ENCODE measurements around the gene AGPS. TPM values are rescaled to one million over a fixed set of nuclear protein-coding genes. Genes with fewer than 3 reads are reported as not detected.
"Not testable (repeated sequence)": the region's sequence is repeated elsewhere in the genome, so short reads cannot be mapped to it uniquely, and the experiment has no call there.

AGPS gene
- total RNA-seq, 1 donor from 2014 or later = 67.1 TPM

DNA sequence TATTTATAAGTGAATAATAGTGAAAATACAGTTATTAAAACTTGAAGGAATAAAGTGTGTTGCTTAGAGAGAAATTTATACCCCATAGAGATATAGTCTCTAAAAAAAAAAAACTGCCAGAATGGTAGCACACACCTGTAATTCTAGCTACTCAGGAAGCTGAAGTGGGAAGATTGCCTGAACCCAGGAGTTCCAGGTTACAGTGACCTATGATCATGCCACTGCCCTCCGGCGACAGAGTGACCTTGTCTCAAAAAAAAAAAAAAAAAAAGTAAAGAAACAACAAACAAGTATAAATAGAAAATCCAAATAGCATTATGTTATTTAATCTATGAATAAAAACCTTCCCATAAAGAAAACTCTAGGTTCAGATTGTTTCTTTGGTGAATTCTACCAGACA is 7.4 kb upstream of the AGPS start:
- intact Hi-C loops (cut with micrococcal nuclease) = no loop called here

DNA sequence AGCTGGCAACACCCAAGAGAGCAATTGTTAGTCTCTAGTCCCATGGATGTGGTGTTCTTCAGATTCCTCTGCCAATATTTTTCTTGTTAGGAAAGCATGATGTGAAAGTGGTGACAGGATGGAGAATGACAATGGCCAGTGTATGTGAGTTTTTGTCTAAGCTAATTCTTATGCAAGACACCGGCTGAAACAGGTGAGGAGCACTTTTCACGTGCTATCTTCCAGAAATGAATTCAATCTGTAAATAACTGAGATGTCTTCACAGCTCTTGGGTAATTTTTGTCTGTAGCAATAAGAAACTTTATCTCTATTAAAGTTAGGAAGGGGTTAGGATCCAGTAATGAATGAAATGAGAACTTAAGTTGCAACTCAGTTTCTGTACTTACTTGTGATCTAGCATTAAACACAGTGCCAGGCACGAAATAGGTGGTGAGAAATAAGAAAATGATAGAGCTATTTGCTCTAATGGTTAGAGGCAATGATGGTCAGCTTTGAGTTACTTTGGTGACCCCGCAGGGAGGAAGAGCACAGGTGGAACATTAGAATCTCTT is 676 bp upstream of the AGPS start:
- intact Hi-C loops (cut with micrococcal nuclease) = loop anchor here (1.0 to 2.0 kb wide), 6 partner anchors 59 to 227 kb away; partner anchors contain the start of gene HNRNPA3

DNA sequence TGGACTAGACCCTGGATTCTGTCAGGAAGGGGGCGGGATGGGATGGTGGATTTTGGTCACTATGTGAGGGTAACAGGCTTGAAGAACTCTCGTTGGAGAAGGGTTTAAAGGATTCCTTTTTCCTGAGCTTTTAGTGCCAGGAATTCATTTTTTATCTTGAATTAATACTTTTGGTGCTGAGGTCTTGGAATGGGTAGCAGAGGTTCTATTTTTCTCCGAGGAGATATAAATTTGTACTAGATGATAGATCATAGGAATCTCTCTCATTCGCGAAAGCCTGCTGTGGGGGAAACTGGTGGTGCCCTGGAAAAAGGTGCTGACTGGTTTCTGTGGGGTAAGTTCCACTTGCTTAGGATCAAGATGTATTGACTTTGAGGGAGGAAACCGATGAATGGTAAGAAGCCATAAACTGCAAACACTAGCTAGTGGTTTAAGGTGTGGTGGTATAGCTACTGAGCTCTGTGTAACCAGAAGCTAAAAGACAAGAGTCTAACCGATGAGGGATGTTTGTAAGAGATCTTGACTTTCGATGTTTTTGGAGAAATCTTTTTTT is 706 bp downstream of the AGPS start:
- intact Hi-C loops (cut with micrococcal nuclease) = loop anchor here (2.0 kb wide), 4 partner anchors 60 to 226 kb away; partner anchors contain the start of gene HNRNPA3

DNA sequence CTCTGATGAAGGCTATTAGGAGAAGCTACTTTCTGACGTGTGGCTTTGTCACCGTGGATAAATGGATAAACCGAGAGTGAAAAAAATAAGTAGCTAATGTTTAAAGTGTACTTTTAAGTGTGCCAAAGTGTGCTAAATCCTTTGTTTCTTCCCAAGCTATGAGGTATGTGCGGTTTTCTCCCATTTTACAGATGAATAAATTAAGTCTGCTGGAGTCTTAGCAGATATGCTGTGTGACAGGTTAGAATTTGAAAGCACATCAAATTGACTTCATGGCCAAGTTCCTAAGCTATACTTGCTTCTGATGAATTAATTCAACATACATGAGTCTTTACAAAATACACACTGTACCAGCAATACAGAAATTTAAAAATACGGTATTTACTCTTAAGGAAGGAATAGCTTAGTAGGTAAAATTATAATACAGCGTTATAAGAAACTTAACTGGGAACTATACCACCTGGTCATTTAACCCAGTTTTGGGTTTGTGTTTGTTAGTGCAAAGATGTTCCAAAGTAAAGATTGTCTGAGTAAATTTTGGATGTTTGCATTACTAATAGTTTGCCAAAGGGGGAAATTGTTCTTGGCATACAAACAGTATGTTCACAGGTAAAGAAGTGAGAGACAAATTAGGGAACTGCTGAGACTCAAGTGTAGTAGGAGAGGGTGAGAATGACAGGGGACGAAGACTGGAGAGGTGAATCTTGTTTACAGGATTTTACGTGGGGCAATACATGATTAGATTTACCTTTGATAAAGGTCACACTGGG is 1.4 kb downstream of the AGPS start:
- intact Hi-C loops (cut with micrococcal nuclease) = loop anchor here (2.0 kb wide), 4 partner anchors 61 to 225 kb away; partner anchors contain the start of gene HNRNPA3

DNA sequence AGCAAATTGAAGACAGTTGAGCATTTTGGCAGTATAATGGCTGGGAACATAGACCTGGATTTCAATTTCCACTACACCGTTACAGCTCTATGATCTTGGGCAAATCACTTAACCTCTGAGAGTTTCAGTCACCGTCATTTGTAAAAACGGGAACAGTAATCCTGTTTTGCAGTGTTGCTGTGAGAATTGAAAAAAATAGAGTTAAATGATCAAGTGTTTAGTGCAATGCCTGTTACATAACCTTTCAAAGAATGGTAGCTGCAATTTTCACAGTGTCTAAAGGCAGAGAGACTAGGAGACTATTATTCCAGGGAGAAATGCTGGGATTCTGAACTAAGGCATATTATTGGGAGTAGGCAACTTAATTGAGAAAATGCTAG is 2.0 kb downstream of the AGPS start:
- intact Hi-C loops (cut with micrococcal nuclease) = no loop called here

DNA sequence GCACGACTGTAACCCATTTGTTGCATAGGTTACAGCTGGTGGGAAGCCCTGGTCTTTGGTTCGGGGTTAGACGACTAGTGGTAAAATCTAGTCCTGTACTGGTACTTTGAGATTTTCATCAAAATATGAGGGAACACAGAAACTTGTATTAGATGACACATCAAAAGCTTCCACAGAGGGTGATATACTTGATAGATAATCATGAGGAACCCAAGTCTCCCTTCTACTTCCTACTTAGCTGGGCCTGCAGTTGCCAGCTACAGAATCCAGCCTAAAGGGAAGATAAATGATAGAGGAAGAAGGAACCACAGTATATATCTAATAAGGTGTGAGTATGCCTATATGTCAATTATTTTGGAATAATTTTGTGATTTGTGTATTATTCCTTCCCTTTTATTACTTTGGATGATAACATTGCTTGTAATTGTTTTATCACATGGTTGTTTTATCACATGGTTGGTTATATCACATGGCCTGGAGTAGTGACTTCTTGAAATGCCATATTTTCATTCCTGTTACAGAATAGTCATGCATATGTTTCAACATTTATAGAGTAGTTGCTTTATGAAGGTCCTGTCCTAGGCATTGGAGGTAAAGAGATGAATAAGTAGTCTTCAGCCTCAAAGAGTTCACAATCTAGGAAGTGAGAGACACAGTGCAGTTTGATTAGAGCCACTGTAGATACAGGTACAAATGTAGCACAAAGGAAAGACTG is 2.9 kb downstream of the AGPS start:
- intact Hi-C loops (cut with micrococcal nuclease) = no loop called here

DNA sequence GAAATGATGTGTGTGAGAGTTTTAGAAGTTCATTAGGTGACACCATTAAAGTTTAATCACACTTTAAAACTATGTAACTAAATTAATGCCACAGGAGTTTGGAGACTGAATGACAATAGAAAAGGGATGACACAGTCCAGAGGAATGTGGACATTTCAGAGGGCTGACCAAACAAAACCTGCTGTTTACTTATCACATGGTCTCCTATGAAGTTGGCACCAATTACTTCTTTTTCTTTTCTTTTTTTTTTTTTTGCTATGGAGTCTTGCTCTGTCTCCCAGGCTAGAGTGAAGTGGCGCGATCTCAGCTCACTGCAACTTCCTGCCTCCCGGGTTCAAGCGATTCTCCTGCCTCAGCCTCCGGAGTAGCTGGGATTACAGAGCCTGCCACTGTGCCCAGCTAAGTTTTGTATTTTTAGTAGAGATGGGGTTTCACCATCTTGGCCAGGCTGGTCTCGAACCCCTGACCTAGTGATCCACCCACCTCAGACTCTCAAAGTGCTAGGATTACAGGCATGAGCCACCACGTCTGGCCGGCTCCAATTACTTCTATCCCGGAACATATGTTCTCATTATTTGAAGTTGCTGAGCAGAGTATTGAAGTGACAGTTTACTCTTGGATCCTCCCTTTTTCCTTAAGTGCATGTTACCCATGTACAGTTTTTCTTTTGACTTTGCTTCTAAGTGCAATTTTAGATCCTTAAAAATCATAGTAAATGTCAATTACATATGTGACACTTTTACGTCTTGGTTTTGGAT is 4.3 kb downstream of the AGPS start:
- intact Hi-C loops (cut with micrococcal nuclease) = no loop called here

DNA sequence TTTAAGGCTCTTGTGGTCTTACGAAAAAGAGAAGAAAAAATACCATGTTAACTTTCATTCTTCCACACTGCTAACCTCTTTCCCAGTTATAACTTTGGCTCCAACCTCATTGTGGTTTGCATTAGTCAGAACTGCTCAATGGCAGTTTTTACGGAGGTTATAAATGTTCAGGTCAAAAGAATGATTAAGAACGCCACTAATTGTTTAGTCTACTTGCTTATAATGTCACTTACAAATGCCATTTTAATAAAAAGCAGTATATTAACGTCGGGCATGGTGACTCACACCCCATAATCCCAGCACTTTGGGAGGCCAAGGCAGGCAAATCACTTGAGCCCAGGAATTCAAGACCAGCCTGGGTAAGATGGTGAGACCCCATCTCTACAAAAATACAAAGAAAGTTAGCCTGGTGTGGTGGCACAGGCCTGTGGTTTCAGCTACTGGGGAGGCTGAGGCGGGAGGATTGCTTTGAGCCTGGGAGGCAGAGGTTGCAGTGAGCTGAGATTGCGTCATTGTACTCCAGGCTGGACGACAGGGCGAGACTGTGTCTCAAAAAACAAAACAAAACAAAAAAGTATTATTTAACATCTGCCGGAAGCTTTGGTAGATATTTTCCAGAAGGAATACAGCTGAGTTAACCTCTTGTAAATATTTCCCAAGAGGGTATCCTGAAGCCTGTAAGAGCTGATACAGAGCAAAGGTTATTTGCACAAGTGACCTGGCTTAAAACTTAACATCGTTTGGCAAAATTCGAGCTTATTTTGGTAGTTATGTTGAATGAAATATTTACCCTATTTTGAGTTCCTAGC is 5.1 kb downstream of the AGPS start:
- intact Hi-C loops (cut with micrococcal nuclease) = no loop called here

DNA sequence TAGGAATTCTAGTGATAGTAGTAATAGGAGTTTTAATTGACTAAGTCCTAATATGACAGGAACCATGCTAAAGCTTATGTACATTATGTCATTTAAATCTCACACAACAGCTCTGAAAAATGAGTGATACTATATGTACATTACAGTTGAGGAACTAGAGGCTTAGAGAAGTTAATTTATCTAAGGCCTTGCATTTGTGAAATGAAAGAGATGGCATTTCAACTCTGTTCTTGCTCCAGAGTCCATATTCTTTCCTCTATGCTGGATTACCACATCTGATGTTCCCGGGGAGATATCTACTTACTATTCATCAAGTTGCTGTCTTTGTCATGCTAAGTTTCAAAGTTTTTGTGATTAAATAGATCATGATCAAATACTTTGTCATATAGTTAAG is 5.7 kb downstream of the AGPS start:
- intact Hi-C loops (cut with micrococcal nuclease) = no loop called here

DNA sequence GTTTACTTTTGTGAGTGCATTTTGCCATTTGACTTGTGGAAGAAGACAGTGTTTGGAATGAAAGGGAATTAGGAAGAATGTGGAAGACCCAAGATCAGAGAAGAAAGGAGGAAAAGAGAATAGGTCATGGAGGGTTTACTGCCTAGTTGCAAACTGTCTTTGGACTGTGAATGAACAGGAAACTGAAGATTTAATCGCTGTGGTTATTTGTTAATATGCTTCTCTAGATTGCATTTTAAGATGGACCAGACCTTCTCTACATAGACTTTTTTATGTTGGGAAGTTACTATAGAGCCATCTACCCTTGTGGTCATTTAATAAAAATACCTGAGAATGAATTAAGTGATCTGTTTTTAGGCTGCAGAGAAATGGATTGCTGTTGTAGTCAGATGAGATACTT is 6.2 kb downstream of the AGPS start:
- intact Hi-C loops (cut with micrococcal nuclease) = no loop called here

DNA sequence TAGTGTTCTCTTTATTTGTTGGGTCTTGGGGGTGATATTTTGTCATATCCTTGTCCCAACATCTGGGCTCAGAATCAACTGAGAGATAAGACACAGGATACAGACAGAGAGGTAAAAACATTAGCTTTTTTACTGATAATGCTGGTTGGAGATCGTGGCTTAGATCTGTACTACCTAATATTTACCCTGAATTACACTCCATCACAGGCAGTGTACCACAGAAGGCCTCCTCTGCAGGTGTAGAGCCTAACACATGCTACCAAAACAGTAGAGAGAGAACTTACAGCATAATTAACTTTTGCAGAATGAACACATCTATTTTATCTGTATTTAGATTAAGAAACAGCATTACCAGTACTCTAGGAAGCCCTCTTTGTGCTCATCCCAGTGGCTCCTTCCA is 6.8 kb downstream of the AGPS start:
- intact Hi-C loops (cut with micrococcal nuclease) = no loop called here

DNA sequence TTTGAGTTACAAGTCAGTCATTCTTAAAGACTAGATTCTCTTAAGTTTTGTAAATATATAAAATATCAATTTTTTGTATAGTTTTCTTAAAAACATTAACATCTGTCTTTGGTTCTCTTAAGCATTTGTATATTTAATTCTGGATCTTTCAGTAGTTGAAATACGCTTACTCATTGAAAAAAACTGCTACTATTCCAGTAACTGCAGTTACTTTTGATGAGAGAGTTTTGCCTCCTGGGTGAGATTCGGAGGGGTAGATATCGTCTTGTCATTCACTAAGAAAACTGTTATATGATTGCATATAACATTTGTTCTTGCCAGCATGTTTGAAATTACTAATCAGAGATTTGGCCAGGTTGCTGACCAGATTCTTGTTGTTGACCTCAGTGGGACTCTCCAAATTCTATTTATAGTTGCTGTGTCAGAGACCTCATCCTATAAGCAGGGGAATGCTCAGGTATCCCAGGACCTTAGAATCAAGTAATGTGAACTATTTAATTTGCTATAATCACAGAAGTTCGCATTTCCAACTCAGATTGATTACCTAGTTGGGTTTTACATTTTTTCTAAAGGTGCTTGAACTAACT is 7.9 kb downstream of the AGPS start:
- intact Hi-C loops (cut with micrococcal nuclease) = no loop called here

DNA sequence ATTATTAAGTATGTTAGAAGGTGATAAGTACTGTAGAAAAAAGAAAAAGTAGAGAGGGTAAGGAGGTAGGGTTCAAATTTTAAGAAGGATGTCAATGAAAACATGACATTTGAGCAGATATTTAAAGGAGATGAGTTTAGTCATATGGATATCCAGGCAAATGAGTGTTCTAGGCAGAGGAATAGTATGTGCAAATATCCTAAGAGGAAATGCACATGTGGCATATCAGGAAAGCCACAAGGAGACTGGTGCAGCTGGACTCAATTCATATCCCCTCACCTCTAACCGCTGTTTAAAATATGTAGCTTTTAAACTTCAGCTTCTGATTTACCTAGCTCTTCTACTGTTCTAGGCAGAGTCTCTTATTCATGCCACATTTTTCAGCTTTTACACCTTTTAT is 9.5 kb downstream of the AGPS start:
- intact Hi-C loops (cut with micrococcal nuclease) = no loop called here

DNA sequence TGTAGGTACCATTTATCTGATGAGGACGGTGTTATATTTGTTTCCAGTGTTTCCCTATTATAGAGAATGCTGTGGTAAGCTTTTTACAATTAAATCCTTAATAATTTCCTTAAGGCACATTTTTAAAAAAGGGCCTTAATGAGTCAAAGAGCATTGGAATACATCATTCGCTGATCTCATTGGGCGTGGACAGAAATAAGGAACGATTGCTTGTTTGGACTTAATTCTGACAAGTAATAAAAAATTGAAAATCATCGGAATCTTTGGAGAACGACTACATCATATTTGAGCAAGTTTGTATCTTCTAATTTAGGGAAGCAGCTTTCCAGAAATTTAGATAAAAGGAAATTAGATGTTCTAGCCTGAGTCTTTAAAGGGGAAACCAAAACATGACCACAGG is 11.3 kb downstream of the AGPS start:
- intact Hi-C loops (cut with micrococcal nuclease) = no loop called here

DNA sequence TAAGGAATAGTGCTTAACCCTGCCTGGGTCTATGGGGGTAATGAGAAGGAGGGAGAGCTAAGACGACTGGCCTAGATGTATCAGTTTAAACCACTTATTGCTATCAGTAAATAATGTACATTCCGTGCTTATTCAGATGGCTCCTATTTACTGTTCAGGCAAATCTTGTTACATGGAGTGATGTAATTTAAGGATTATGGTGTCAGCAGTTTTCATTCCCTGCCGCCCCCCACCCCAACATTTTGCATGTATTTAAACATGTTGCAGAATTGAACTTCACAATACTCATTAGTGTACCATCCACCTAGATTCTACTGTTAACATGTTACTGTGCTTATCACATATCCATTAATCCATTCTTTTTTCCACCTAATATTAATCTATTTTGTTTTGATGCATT is 11.7 kb downstream of the AGPS start:
- intact Hi-C loops (cut with micrococcal nuclease) = no loop called here

DNA sequence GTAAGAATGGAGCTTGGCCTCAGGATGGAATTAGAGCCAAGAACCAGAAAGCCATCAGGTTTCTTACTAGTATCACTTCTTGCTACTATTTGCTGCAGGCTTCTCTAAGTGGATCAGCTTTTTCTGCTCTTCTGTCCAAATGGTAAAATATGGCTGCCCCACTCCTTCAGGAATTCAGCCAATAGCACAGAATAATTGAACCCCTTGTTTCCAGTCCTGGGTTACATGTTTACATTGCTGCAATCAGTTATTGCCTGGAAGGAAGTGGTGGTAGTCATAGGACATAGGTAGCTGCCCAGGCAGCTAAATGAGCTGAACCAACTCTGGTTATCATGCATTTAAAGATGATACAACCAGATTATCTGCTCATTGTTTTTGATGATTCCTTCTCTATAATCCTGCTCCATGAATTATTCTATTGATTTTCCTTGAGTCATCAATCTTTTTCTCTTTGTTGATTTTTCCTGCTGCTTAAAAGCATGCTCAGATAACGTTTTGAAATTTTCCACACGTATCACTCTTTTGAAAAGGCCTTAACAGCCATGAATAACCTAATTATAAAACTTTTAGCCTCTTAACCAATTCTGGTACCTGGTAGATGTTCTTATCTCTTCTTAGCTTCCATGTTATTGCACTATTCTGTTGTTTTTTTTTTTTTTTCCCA is 12.6 kb downstream of the AGPS start:
- intact Hi-C loops (cut with micrococcal nuclease) = no loop called here

DNA sequence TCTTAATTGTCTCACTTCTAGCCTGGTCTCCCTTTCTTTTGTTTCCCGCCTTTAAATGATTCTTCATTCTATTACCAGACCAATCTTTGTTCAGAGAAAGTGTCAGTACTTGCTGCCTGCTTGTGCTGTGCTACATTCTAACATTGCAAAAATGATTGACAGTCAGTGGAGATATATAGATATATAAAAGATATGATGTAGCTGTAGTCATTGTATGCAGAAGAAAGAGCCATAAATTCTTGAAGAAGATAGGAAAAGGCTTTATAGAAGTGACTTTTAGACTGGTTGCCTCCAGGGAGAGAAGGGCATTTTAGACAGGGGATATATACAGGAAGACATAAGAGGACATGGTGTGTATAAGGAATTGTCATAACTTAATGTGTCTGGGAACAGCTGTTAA is 13.6 kb downstream of the AGPS start:
- intact Hi-C loops (cut with micrococcal nuclease) = no loop called here

DNA sequence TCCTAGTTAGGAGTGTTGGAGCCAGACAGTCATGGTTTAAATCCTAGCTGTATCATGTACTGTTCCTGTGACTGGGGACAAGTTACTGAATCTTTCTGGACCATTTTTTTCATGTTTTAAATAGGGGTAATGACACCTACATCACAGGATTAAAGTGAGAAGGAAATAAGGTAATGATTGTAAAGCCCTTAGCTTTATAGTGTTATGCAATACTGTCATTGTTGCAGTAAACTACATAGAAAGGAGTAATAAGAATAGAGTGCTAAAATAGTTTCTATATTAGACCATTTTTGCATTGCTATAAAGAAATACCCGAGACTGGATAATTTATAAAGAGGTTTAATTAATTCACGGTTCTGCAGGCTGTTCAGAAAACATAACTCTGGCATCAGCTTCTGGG is 14.5 kb downstream of the AGPS start:
- intact Hi-C loops (cut with micrococcal nuclease) = no loop called here

DNA sequence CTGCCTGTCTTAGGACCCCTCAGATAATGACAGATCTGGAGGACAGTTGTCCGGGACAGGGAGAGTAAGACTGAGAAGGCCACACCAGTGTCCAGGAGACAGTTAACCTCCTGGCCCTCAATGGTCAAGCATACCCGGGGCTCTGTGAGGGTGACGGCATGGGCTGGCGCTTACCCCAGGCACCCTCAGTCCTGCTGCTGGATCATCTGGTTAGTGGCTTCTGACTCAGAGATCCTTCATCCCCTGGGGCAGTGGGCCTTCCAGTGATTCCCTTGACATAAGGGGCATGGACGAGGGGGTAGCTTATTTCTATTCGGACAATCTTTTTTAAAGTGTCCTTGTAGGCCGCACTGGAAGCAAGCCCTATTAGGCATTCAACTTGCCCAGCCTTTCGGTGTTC is 18.1 kb downstream of the AGPS start:
- intact Hi-C loops (cut with micrococcal nuclease) = not testable (repeated sequence)

DNA sequence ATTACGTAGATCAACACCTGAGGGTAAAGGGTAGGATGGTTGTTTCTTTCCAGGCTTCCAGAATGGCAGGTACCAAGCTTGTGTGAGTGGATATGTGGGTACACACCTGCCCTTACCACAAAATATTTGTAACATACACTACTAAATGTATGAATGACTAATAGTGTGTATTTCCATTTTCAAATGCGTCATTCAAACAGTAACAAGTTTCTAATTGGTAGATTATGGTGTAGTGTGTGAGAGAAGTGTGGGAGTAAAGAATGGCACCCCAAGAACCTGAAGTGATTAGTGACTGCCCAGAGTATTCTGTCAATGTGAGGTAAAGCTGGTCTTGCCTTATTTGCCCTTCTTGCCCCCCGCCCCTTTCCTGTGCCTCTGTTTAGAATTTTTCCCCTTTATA is 21.1 kb downstream of the AGPS start:
- intact Hi-C loops (cut with micrococcal nuclease) = no loop called here

Measured in T-helper 2 cell treated with Interferon-gamma antibody and Interleukin-4, amounts not matched to agents 100 ng/mL and 5 ng/mL, for 36 hours (primary cell).